Bronchial epithelial cell (primary cell): ENCODE measurements around the gene OSTC. TPM values are rescaled to one million over a fixed set of nuclear protein-coding genes. Genes with fewer than 3 reads are reported as not detected.

ENCODE experiments used
- DNase-seq: peaks from one replicate; pipeline ENCODE4 v3.0.0-alpha.2; 2010; ENCODE audit warnings: low read depth
- FAIRE-seq: peaks from 2 replicates; lab custom pipeline; 2011; peaks lifted over from hg19 to GRCh38; lab: Jason Lieb, UNC
- H3K27me3 ChIP-seq: 2 replicates; pipeline ENCODE4 v1.5.1; 2011; ENCODE audit warnings: low read length; ENCODE audit not compliant: control insufficient read depth, insufficient read depth
- H3K36me3 ChIP-seq: 2 replicates; pipeline ENCODE4 v1.5.1; 2011; ENCODE audit warnings: low read length; ENCODE audit not compliant: control insufficient read depth, insufficient read depth
- H3K4me3 ChIP-seq: 2 replicates; pipeline ENCODE4 v1.5.1; 2011; ENCODE audit warnings: mild to moderate bottlenecking, low read depth, low read length, control low read depth
- CTCF ChIP-seq: IDR thresholded peaks from 2 replicates; pipeline ENCODE4 v1.5.1; 2011; ENCODE audit warnings: mild to moderate bottlenecking, moderate library complexity, low read length, control low read depth, inconsistent platforms; ENCODE audit not compliant: insufficient read depth, severe bottlenecking
- total RNA-seq: library from RNA; depleted of rRNA; stranded (reverse); fragments of >200 nt; gene quantifications from 2 replicates; pipeline ENCODE4 v1.2.1, GENCODE V29; 2014

OSTC gene
- total RNA-seq, 1 donor from 2014 or later = 261 TPM

GRCh38 chr4:108685036-108685686 lies 34.8 kb downstream of the OSTC start:
- peak; percentile 52 for DNase-seq
- H3K27me3 ChIP-seq = no peaks in the 10 kb centered on the region
- no peaks in the 10 kb centered on the region for H3K36me3 ChIP-seq
- H3K4me3 ChIP-seq = no peak overlapping the region
- no peak for TF ChIP-seq CTCF
- FAIRE-seq = no peak

DNA sequence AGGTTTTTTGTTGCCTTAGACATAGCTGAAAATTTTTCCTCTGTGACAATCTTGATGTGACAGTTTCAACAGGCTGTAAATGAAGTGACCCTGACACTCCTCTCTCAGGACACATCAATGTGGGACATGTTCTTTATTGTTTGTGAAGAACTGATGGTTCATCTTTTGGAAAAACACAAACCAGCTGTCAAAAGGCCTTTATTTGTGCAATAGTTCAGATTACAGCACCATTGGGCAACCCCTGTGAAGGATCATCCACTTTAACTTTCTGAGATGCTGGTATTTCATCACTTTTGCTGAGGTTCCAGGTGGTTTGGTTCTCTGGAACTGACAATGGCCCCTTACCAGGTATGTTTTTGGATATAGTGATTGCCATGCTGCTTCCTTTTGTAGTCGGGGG lies 40.3 kb downstream of the OSTC start:
- Histone ChIP-seq H3K27me3 (no peaks in the 10 kb centered on the region), H3K36me3 (no peaks in the 10 kb centered on the region), H3K4me3 (no peak overlapping the region)
- no peak for DNase-seq
- FAIRE-seq = no peak
- TF ChIP-seq CTCF = no peak

- H3K27me3 ChIP-seq = no peaks in the 10 kb centered on the region
- TF ChIP-seq CTCF = no peak
- no peak overlapping the region for H3K4me3 ChIP-seq
- DNase-seq (peak; percentile 26), FAIRE-seq (no peak)
- H3K36me3 ChIP-seq = no peaks in the 10 kb centered on the region
These were observed 42.8 kb downstream of the OSTC start for GRCh38 chr4:108693211-108693610.

GRCh38 chr4:108693819-108694218 lies 43.4 kb downstream of the OSTC start:
- Histone ChIP-seq H3K27me3 (no peaks in the 10 kb centered on the region), H3K36me3 (no peaks in the 10 kb centered on the region), H3K4me3 (no peak overlapping the region)
- no peak for TF ChIP-seq CTCF
- FAIRE-seq = no peak
- DNase-seq = peak; percentile 41

DNA sequence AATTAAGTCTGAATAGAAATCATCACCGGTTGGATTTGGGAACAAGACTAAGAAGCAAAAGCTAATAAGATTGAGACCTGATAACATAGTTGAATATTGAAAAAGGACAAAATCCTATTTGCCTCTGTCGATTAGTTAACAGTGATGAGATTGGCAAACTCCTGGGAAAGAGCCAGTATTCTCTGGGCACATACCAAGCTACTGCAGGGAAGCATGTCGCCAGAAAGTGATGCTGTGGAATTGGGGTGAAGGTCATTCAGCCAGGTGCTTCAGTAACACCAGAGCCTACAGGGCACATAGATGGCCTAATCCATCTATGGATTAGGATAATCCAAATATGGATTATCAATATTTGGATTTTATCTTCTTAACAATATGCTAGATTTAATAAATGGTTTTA lies 44.0 kb downstream of the OSTC start:
- DNase-seq = no peak
- FAIRE-seq = no peak
- H3K27me3 ChIP-seq = no peaks in the 10 kb centered on the region
- no peaks in the 10 kb centered on the region for H3K36me3 ChIP-seq
- TF ChIP-seq CTCF = no peak
- H3K4me3 ChIP-seq = no peak overlapping the region

- DNase-seq = no peak
- no peak for FAIRE-seq
- Histone ChIP-seq H3K4me3 (no peak overlapping the region), H3K27me3 (no peaks in the 10 kb centered on the region), H3K36me3 (no peaks in the 10 kb centered on the region)
- no peak for TF ChIP-seq CTCF
These were observed 44.7 kb downstream of the OSTC start for GRCh38 chr4:108695062-108695461.
